H9 (cell line): ENCODE measurements around the gene KCNMB1. TPM values are rescaled to one million over a fixed set of nuclear protein-coding genes. Genes with fewer than 3 reads are reported as not detected.

Experiments used
- DNase-seq: peaks from one replicate; pipeline ENCODE4 v3.0.0-alpha.2; 2017
- H2AFZ ChIP-seq: one replicate; pipeline ENCODE4 v1.6.1; 2013; ENCODE audit warnings: mild to moderate bottlenecking, low read length, control low read depth, moderate library complexity
- H2AK5ac ChIP-seq: 2 replicates; pipeline ENCODE4 v1.6.1; 2013; ENCODE audit warnings: low read length, control low read depth, mixed read lengths; ENCODE audit not compliant: insufficient read length
- H2BK120ac ChIP-seq: one replicate; pipeline ENCODE4 v1.6.1; 2013; ENCODE audit warnings: low read depth, mild to moderate bottlenecking, low read length, control low read depth, inconsistent platforms; ENCODE audit not compliant: poor library complexity, severe bottlenecking
- H2BK12ac ChIP-seq: 2 replicates; pipeline ENCODE4 v1.6.1; 2013; ENCODE audit warnings: low read length, control low read depth, mixed read lengths, low read depth; ENCODE audit not compliant: insufficient read length
- H2BK15ac ChIP-seq: 2 replicates; pipeline ENCODE4 v1.6.1; 2013; ENCODE audit warnings: low read depth, low read length, control low read depth
- H2BK20ac ChIP-seq: one replicate; pipeline ENCODE4 v1.6.1; 2013; ENCODE audit warnings: low read depth, mild to moderate bottlenecking, low read length, control low read depth, inconsistent platforms; ENCODE audit not compliant: poor library complexity, severe bottlenecking
- H2BK5ac ChIP-seq: 2 replicates; pipeline ENCODE4 v1.6.1; 2013; ENCODE audit warnings: low read length, control low read depth, mixed read lengths; ENCODE audit not compliant: insufficient read length
- H3K14ac ChIP-seq: 2 replicates; pipeline ENCODE4 v1.6.1; 2013; ENCODE audit warnings: low read length, control low read depth; ENCODE audit not compliant: insufficient read depth
- H3K18ac ChIP-seq: 2 replicates; pipeline ENCODE4 v1.6.1; 2013; ENCODE audit warnings: low read depth, mild to moderate bottlenecking, mixed read lengths, low read length, control low read depth; ENCODE audit not compliant: insufficient read length
- H3K23ac ChIP-seq: 2 replicates; pipeline ENCODE4 v1.6.1; 2013; ENCODE audit warnings: low read length, control low read depth, mixed read lengths, low read depth; ENCODE audit not compliant: insufficient read length
- H3K23me2 ChIP-seq: 2 replicates; pipeline ENCODE4 v1.6.1; 2013; ENCODE audit warnings: low read depth, mild to moderate bottlenecking, mixed read lengths, low read length, control low read depth; ENCODE audit not compliant: insufficient read length, poor library complexity, severe bottlenecking
- H3K27ac ChIP-seq: 2 replicates; pipeline ENCODE4 v1.5.1; 2013; ENCODE audit warnings: low read length, control low read depth, mixed read lengths, low read depth; ENCODE audit not compliant: insufficient read length
- H3K27me3 ChIP-seq: 2 replicates; pipeline ENCODE4 v1.6.1; 2013; ENCODE audit warnings: low read length, control low read depth, inconsistent platforms; ENCODE audit not compliant: insufficient read depth
- H3K4ac ChIP-seq: 2 replicates; pipeline ENCODE4 v1.6.1; 2013; ENCODE audit warnings: low read depth, mild to moderate bottlenecking, control low read depth, inconsistent platforms, low read length, moderate library complexity
- H3K4me1 ChIP-seq: 2 replicates; pipeline ENCODE4 v1.6.1; 2013; ENCODE audit warnings: low read length, control low read depth, inconsistent platforms; ENCODE audit not compliant: insufficient read depth
- H3K4me2 ChIP-seq: 2 replicates; pipeline ENCODE4 v1.6.1; 2013; ENCODE audit warnings: low read length, control low read depth, mixed read lengths; ENCODE audit not compliant: insufficient read length, insufficient read depth
- H3K56ac ChIP-seq: 2 replicates; pipeline ENCODE4 v1.6.1; 2013; ENCODE audit warnings: low read depth, mild to moderate bottlenecking, mixed read lengths, low read length, control low read depth; ENCODE audit not compliant: insufficient read length
- H3K79me1 ChIP-seq: 2 replicates; pipeline ENCODE4 v1.6.1; 2013; ENCODE audit warnings: low read depth, mild to moderate bottlenecking, moderate library complexity, low read length, control low read depth, inconsistent platforms; ENCODE audit not compliant: insufficient read depth, poor library complexity, severe bottlenecking
- H3K79me2 ChIP-seq: 2 replicates; pipeline ENCODE4 v1.6.1; 2013; ENCODE audit warnings: low read length, control low read depth, inconsistent platforms; ENCODE audit not compliant: insufficient read depth
- H3K9ac ChIP-seq: 2 replicates; pipeline ENCODE4 v1.6.1; 2013; ENCODE audit warnings: low read length, control low read depth, mixed read lengths; ENCODE audit not compliant: insufficient read length; ENCODE audit errors: extremely low read depth
- H3K9me3 ChIP-seq: one replicate; pipeline ENCODE4 v1.6.1; 2013; ENCODE audit warnings: low read depth, low read length, inconsistent platforms; ENCODE audit not compliant: control insufficient read depth
- H3T11ph ChIP-seq: one replicate; pipeline ENCODE4 v1.6.1; 2013; ENCODE audit warnings: mild to moderate bottlenecking, low read length, control low read depth, inconsistent platforms
- H4K20me1 ChIP-seq: one replicate; pipeline ENCODE4 v1.6.1; 2013; ENCODE audit not compliant: control insufficient read depth, insufficient read length, insufficient read depth
- H4K5ac ChIP-seq: 2 replicates; pipeline ENCODE4 v1.6.1; 2013; ENCODE audit warnings: low read depth, mild to moderate bottlenecking, mixed read lengths, low read length, control low read depth; ENCODE audit not compliant: insufficient read length
- H4K8ac ChIP-seq: replicated peaks from 2 replicates; pipeline ENCODE4 v1.6.1; 2013; ENCODE audit warnings: low read length, control low read depth, mixed read lengths, low read depth; ENCODE audit not compliant: insufficient read length
- H4K91ac ChIP-seq: 2 replicates; pipeline ENCODE4 v1.6.1; 2013; ENCODE audit warnings: low read depth, mild to moderate bottlenecking, moderate library complexity, mixed read lengths, low read length, control low read depth; ENCODE audit not compliant: insufficient read length
- H3K27ac Mint-ChIP-seq, 3 experiments: 2 replicates in 2 of 3; 3 replicates in 1 of 3; pipeline ENCODE4 v1.8.0; 2020 to 2021; ENCODE audit warnings: mixed read lengths in 3 of 3, mild to moderate bottlenecking in 1 of 3, moderate library complexity in 1 of 3
- H3K27me3 Mint-ChIP-seq: 2 replicates; pipeline ENCODE4 v1.8.0; 2021; ENCODE audit warnings: low read depth, mild to moderate bottlenecking, moderate library complexity, mixed read lengths
- H3K36me3 Mint-ChIP-seq, 3 experiments: 2 replicates in 2 of 3; 3 replicates in 1 of 3; pipeline ENCODE4 v1.8.0; 2020 to 2021; ENCODE audit warnings: low read depth in 3 of 3, mixed read lengths in 3 of 3; ENCODE audit not compliant: insufficient read depth in 1 of 3
- H3K4me1 Mint-ChIP-seq, 2 experiments: 2 replicates each; pipeline ENCODE4 v1.8.0; 2020; ENCODE audit warnings: mixed read lengths in 2 of 2
- H3K4me3 Mint-ChIP-seq, 2 experiments: 2 replicates in 1 of 2; 3 replicates in 1 of 2; pipeline ENCODE4 v1.8.0; 2020 to 2021; ENCODE audit warnings: mild to moderate bottlenecking in 2 of 2, mixed read lengths in 2 of 2, moderate library complexity in 1 of 2
- H3K9me3 Mint-ChIP-seq, 2 experiments: 2 replicates in 1 of 2; 3 replicates in 1 of 2; pipeline ENCODE4 v1.8.0; 2020; ENCODE audit warnings: mild to moderate bottlenecking in 2 of 2, mixed read lengths in 2 of 2, moderate library complexity in 1 of 2
- CTCF ChIP-seq: fragments of 200-600 bp; sonication (generic); conservative IDR thresholded peaks from 3 replicates; pipeline ENCODE4 v1.8.0; 2021; ENCODE audit warnings: antibody characterized with exemption, mild to moderate bottlenecking
- WGBS: extraction: QIAGEN DNeasy Blood & Tissue Kit; methylation state at CpG from one replicate; pipeline ENCODE4 v1.1.7; 2013; ENCODE audit warnings: missing lambda C conversion rate, low lambda C conversion rate, mixed read lengths; ENCODE audit not compliant: insufficient read length; ENCODE audit errors: extremely low coverage; 5-methylcytosine and 5-hydroxymethylcytosine counted together
- total RNA-seq: library from RNA; stranded (reverse); gene quantifications from 2 replicates; pipeline ENCODE4 v1.2.1, GENCODE V29; 2021

Gene KCNMB1
- total RNA-seq, 1 experiment from 2014 or later: 0.28 TPM

- H2BK5ac ChIP-seq: no peak overlapping the region
- no peak overlapping the region for H2BK15ac ChIP-seq
- no peak overlapping the region for H3K18ac ChIP-seq
- H3K9ac ChIP-seq: no peak overlapping the region
- no peak overlapping the region for H2AFZ ChIP-seq
- no peak overlapping the region for H4K91ac ChIP-seq
- H3K23me2 ChIP-seq: no peaks in the 10 kb centered on the region
- H2BK12ac ChIP-seq: no peak overlapping the region
- H4K20me1 ChIP-seq: no peaks in the 10 kb centered on the region
- WGBS: no CpG with 5 or more reads among the region's 6 CpGs
- peaks cover 3% of the 10 kb centered on the region for H3K4me1 ChIP-seq
- no peak overlapping the region for H3T11ph ChIP-seq
- TF ChIP-seq CTCF: no peak
- H2AK5ac ChIP-seq: no peak overlapping the region
- no peak overlapping the region for H3K14ac ChIP-seq
- H3K27ac ChIP-seq: no peak overlapping the region
- no peak overlapping the region for H3K4ac ChIP-seq
- no peak overlapping the region for H4K8ac ChIP-seq
- Mint-ChIP-seq H3K4me3 (no peak overlapping the region), H3K27me3 (peaks cover 2% of the 10 kb centered on the region; the same call in 1 of the 2 replicates), H3K4me1 (peaks cover 59 to 63% of the 10 kb centered on the region in 2 experiments), H3K27ac (peak overlapping the region in 1 of 3 experiments; percentile 71; a peak in 2 of 7 replicates), H3K36me3 (peaks cover 3 to 8% (median 5%) of the 10 kb centered on the region in 3 experiments; a peak in 6 of 7 replicates), H3K9me3 (peaks cover under 1 to 10% of the 10 kb centered on the region in 2 experiments; a peak in 4 of 5 replicates)
- H3K4me2 ChIP-seq: no peak overlapping the region
- H3K27me3 ChIP-seq: no peaks in the 10 kb centered on the region
- no peak overlapping the region for H3K56ac ChIP-seq
- no peaks in the 10 kb centered on the region for H3K79me1 ChIP-seq
- DNase-seq: no peak
- H3K9me3 ChIP-seq: no peaks in the 10 kb centered on the region
- H2BK20ac ChIP-seq: no peak overlapping the region
- no peaks in the 10 kb centered on the region for H3K79me2 ChIP-seq
- no peak overlapping the region for H2BK120ac ChIP-seq
- H4K5ac ChIP-seq: no peak overlapping the region
- no peak overlapping the region for H3K23ac ChIP-seq
Measured at GRCh38 chr5:170407062-170407461, 17.9 kb upstream of the KCNMB1 start.
